K562 (cell line): Measurements from ENCODE around the gene MED22. TPM values are rescaled to one million over a fixed set of nuclear protein-coding genes. Genes with fewer than 3 reads are reported as not detected.

Experiments used
- ATAC-seq: fragments of 200-7000 bp; cut with Tn5 transposase; 3 replicates; pipeline ENCODE4 v1.9.1; 2020; ENCODE audit warnings: moderate library complexity
- BruUV-seq: library from RNA; stranded (reverse); fragments of 400-500 nt; replicated peaks from 2 replicates; lab custom pipeline; 2021; lab: Mats Ljungman, UMichigan
- CTCF ChIA-PET: fragments of 300-600 bp; formaldehyde crosslinking; extraction: SDS; loops from one replicate; lab custom pipeline; 2021; ENCODE audit warnings: low intra/inter-chr PET ratio; lab: Yijun Ruan, JAX
- POLR2A ChIA-PET: fragments of 300-600, 350-650 bp; sonication (Branson Sonifier 250); formaldehyde crosslinking; extraction: SDS; loops from one replicate; lab custom pipeline; 2021; ENCODE audit warnings: antibody characterized with exemption, inconsistent platforms; lab: Yijun Ruan, JAX
- DNase-seq, 4 experiments: peaks; one replicate each; pipeline versions ENCODE4 v3.0.0 to v3.0.0-alpha.2; 2011 to 2018; ENCODE audit warnings: low spot score in 3 of 4, mixed read lengths in 3 of 4; ENCODE audit errors: extremely low read depth in 1 of 4
- FAIRE-seq: peaks from 2 replicates; lab custom pipeline; 2011; peaks lifted over from hg19 to GRCh38; lab: Jason Lieb, UNC
- H2AFZ ChIP-seq: 2 replicates; pipeline ENCODE4 v1.6.0; 2011; ENCODE audit warnings: low read depth, low read length, control low read depth, inconsistent platforms
- H3K27ac ChIP-seq: fragments of 200-600 bp; 3 replicates; pipeline ENCODE4 v1.8.0; 2011; ENCODE audit warnings: low read depth, mild to moderate bottlenecking, control low read depth, inconsistent platforms, low read length, moderate library complexity, mixed read lengths; ENCODE audit errors: extremely low read depth
- H3K27me3 ChIP-seq, 2 experiments: fragments of 300-600 bp in 1 of 2; 2 replicates in 1 of 2; 3 replicates in 1 of 2; pipeline versions ENCODE4 v1.6.0 to v1.8.0; 2011; ENCODE audit warnings: inconsistent platforms in 2 of 2, low read length in 2 of 2, mild to moderate bottlenecking in 1 of 2, mixed read lengths in 1 of 2, moderate library complexity in 1 of 2; ENCODE audit not compliant: control insufficient read depth in 2 of 2, insufficient read depth in 2 of 2
- H3K36me3 ChIP-seq: fragments of 300-600 bp; 3 replicates; pipeline ENCODE4 v1.8.0; 2011; ENCODE audit warnings: mild to moderate bottlenecking, low read length, inconsistent platforms; ENCODE audit not compliant: control insufficient read depth, insufficient read depth
- H3K4me1 ChIP-seq, 2 experiments: fragments of 200-600 bp in 1 of 2; replicated peaks in 1 of 2; 2 replicates in 1 of 2; 3 replicates in 1 of 2; pipeline versions ENCODE4 v1.5.1 to v1.8.0; 2011; ENCODE audit warnings: inconsistent platforms in 2 of 2, low read length in 2 of 2, mild to moderate bottlenecking in 1 of 2, mixed read lengths in 1 of 2, moderate library complexity in 1 of 2; ENCODE audit not compliant: control insufficient read depth in 2 of 2, insufficient read depth in 2 of 2
- H3K4me2 ChIP-seq: 2 replicates; pipeline ENCODE4 v1.6.1; 2011; ENCODE audit warnings: low read length, control low read depth, inconsistent platforms, mixed read lengths; ENCODE audit not compliant: insufficient read depth
- H3K4me3 ChIP-seq: fragments of 200-600 bp; sonication (generic), shearing (Covaris generic); 2 replicates; pipeline ENCODE4 v1.5.1; 2016; ENCODE audit warnings: control low read depth, inconsistent platforms
- H3K79me2 ChIP-seq: fragments of 200-600 bp; 3 replicates; pipeline ENCODE4 v1.8.0; 2011; ENCODE audit warnings: low read length, inconsistent platforms; ENCODE audit not compliant: control insufficient read depth, insufficient read depth
- H3K9ac ChIP-seq, 2 experiments: 2 replicates each; pipeline versions ENCODE4 v1.6.0 to v1.6.1; 2011; ENCODE audit warnings: low read depth in 2 of 2, low read length in 2 of 2, control low read depth in 1 of 2, inconsistent platforms in 1 of 2, mild to moderate bottlenecking in 1 of 2, mixed read lengths in 1 of 2; ENCODE audit not compliant: insufficient read depth in 1 of 2
- H3K9me1 ChIP-seq: one replicate; pipeline ENCODE4 v1.6.0; 2011; ENCODE audit warnings: inconsistent platforms, mild to moderate bottlenecking, low read length, moderate library complexity; ENCODE audit not compliant: control insufficient read depth, insufficient read depth
- H3K9me3 ChIP-seq: replicated peaks from 2 replicates; pipeline ENCODE4 v1.5.1; 2011; ENCODE audit warnings: low read depth, low read length, inconsistent platforms; ENCODE audit not compliant: control insufficient read depth, insufficient read depth
- H4K20me1 ChIP-seq: replicated peaks from 2 replicates; pipeline ENCODE4 v1.6.1; 2011; ENCODE audit warnings: low read length, inconsistent platforms, mixed read lengths; ENCODE audit not compliant: control insufficient read depth, insufficient read depth
- RFX7 ChIP-seq: fragments of 250-450 bp; sonication (Bioruptor Pico); IDR thresholded peaks from 2 replicates; pipeline ENCODE4 v1.5.1; 2021; ENCODE audit warnings: mild to moderate bottlenecking
- ZFP36 ChIP-seq: fragments of 150-350 bp; IDR thresholded peaks from 2 replicates; pipeline ENCODE4 v1.6.1; 2018; ENCODE audit warnings: low read length, low read depth; ENCODE audit not compliant: partially characterized antibody
- ZNF263 ChIP-seq: sonication (generic); formaldehyde crosslinking; IDR thresholded peaks from 2 replicates; pipeline ENCODE4 v1.8.0; 2022; ENCODE audit warnings: mild to moderate bottlenecking, missing genetic modification reagents, borderline replicate concordance
- ZNF75A ChIP-seq: fragments of 450-650 bp; formaldehyde crosslinking; IDR thresholded peaks from 2 replicates; pipeline ENCODE4 v1.4.0; 2020; ENCODE audit warnings: mild to moderate bottlenecking
- WGBS: fragments of 100-300 bp; shearing (Covaris generic); methylation state at CpG from one replicate; pipeline ENCODE4 v1.1.6; 2016; ENCODE audit warnings: low coverage, mixed read lengths; ENCODE audit not compliant: insufficient coverage; ENCODE audit errors: missing lambda C conversion rate; 5-methylcytosine and 5-hydroxymethylcytosine counted together
- in situ Hi-C: fragments of 300-500 bp; cut with MboI; formaldehyde crosslinking; loops from 4 replicates; pipeline ENCODE4 v1.15.0; 2018; ENCODE audit warnings: inconsistent platforms, mixed read lengths
- intact Hi-C: fragments of 100-400 bp; cut with micrococcal nuclease; formaldehyde crosslinking; loops from 2 replicates; pipeline ENCODE4 v1.14.2; 2022
- polyA plus RNA-seq, 8 experiments: library from polyadenylated mRNA; depleted of rRNA in 4 of 8; stranded (reverse) in 5 of 8; unstranded in 3 of 8; fragments of >200 nt; fragmentation: Nextera tagmentation in 2 of 8; fragmentation: Illumina TruSeq in 1 of 8; extraction: Ambion mirVana in 2 of 8; extraction: Trizol in 1 of 8; gene quantifications; 2 replicates each; pipeline versions ENCODE4 v1.2.1 to v1.2.3, GENCODE V29; 2011 to 2014; ENCODE audit warnings: inconsistent platforms in 1 of 8, missing spikeins in 1 of 8
- total RNA-seq, 7 experiments: library from RNA; depleted of rRNA in 6 of 7; stranded (reverse); fragments of >200 nt in 6 of 7; fragmentation: Illumina TruSeq in 2 of 7; extraction: Trizol in 2 of 7; gene quantifications; 2 replicates each; pipeline versions ENCODE4 v1.2.1 to v1.2.3, GENCODE V29; 2011 to 2021; ENCODE audit warnings: low replicate concordance in 1 of 7
- TF ChIP-seq, protein P1 (sequence below), 3 experiments: fragments of 200-800 bp in 1 of 3; fragments of 250-450 bp in 1 of 3; fragments of 450-650 bp in 1 of 3; sonication (Bioruptor Pico) in 1 of 3; sonication (Bioruptor generic) in 1 of 3; formaldehyde crosslinking in 1 of 3; IDR thresholded peaks; 2 replicates each; pipeline versions ENCODE4 v1.6.1 to v1.8.0; 2016 to 2022; ENCODE audit warnings: mild to moderate bottlenecking in 2 of 3, missing genetic modification characterization in 2 of 3, missing compliant biosample characterization in 1 of 3, moderate library complexity in 1 of 3

Gene MED22
- total and polyA plus RNA-seq, 9 of the 15 experiments (the other 6 are each of a cell fraction or from before 2014, with no cell fraction given): 0.73 to 35.6 (median 22.3) TPM

DNA sequence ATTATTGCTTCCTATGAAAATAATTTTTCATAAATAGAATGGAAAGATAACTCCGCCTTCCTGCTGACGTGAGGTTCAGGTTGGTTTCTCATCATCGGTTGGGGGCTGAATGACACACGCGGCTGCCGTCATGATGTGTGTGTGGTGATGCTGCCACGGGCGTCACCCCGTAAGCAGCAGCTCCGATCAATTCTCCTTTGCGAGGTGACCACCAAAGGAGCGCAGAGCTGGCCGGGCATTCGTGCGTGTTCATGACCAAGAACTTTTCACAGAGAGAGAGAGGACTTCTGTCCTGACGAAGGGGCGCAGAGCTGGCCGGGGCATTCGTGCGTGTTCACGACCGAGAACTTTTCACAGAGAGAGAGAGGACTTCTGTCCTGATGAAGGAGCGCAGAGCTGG lies 42.2 kb downstream of the MED22 start:
- no peak for DNase-seq
- CTCF ChIA-PET: no interaction called here
- FAIRE-seq: no peak

More for the DNA sequence above, 42.2 kb downstream of the MED22 start:
- H3K4me2 ChIP-seq: 0 out of 2 replicates have a peak overlapping the region, but pooled peaks have one; percentile 37
- no peak overlapping the region for H3K27ac ChIP-seq
- 64% methylated on average over 17 of the region's 23 CpGs for WGBS
- no peaks in the 10 kb centered on the region for H3K9me1 ChIP-seq
- POLR2A ChIA-PET: interaction anchor here (0.6 to 1.9 kb wide), 5 partner anchors 19 to 252 kb away, joined by 3 to 6 read pairs (median 3); no protein-coding TSS in a partner anchor
- no peaks in the 10 kb centered on the region for H3K36me3 ChIP-seq
- BruUV-seq: no TSS peak
- in situ Hi-C loops (no loop called here), intact Hi-C loops (no loop called here)
- H4K20me1 ChIP-seq: no peaks in the 10 kb centered on the region
- no peak for ATAC-seq
- peak overlapping the region; percentile 76 for H2AFZ ChIP-seq
- no peaks in the 10 kb centered on the region for H3K79me2 ChIP-seq
- no peak overlapping the region for H3K4me3 ChIP-seq
- peaks cover 4% of the 10 kb centered on the region for H3K9me3 ChIP-seq
- TF ChIP-seq ZFP36 (no peak), ZNF263 (CRISPR knock-in tag) (no peak), RFX7 (no peak), ZNF75A (CRISPR knock-in tag) (no peak)
- TF ChIP-seq, protein P1, sequence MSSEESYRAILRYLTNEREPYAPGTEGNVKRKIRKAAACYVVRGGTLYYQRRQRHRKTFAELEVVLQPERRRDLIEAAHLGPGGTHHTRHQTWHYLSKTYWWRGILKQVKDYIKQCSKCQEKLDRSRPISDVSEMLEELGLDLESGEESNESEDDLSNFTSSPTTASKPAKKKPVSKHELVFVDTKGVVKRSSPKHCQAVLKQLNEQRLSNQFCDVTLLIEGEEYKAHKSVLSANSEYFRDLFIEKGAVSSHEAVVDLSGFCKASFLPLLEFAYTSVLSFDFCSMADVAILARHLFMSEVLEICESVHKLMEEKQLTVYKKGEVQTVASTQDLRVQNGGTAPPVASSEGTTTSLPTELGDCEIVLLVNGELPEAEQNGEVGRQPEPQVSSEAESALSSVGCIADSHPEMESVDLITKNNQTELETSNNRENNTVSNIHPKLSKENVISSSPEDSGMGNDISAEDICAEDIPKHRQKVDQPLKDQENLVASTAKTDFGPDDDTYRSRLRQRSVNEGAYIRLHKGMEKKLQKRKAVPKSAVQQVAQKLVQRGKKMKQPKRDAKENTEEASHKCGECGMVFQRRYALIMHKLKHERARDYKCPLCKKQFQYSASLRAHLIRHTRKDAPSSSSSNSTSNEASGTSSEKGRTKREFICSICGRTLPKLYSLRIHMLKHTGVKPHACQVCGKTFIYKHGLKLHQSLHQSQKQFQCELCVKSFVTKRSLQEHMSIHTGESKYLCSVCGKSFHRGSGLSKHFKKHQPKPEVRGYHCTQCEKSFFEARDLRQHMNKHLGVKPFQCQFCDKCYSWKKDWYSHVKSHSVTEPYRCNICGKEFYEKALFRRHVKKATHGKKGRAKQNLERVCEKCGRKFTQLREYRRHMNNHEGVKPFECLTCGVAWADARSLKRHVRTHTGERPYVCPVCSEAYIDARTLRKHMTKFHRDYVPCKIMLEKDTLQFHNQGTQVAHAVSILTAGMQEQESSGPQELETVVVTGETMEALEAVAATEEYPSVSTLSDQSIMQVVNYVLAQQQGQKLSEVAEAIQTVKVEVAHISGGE (CRISPR knock-in tag; IDR thresholded peaks at IDR 0.05): no peak
- peaks cover 0 to 7% of the 10 kb centered on the region in 2 experiments; a peak in 1 of 5 replicates for H3K27me3 ChIP-seq
- peaks cover 3 to 16% of the 10 kb centered on the region in 2 experiments; a peak in 3 of 5 replicates for H3K4me1 ChIP-seq
- no peak overlapping the region for H3K9ac ChIP-seq
